GM19239 (cell line): ENCODE measurements around the gene APOBEC3A.
A peak's percentile ranks its signal among the peaks of the same experiment; 100 is the strongest.

ENCODE experiments used
- DNase-seq: peaks from one replicate; pipeline ENCODE4 v3.0.0; 2011; ENCODE audit warnings: low spot score; ENCODE audit not compliant: insufficient read length
- FAIRE-seq: peaks from 2 replicates; lab custom pipeline; 2011; peaks lifted over from hg19 to GRCh38; lab: Jason Lieb, UNC

The APOBEC3A gene

GRCh38 chr22:38957046-38957770 lies at the start of gene APOBEC3A:
Gene APOBEC3A (plus strand): TSS chr22:38957609. CDS start chr22:38957692, 83 bp downstream.
- FAIRE-seq (no peak), DNase-seq (no peak)

DNA sequence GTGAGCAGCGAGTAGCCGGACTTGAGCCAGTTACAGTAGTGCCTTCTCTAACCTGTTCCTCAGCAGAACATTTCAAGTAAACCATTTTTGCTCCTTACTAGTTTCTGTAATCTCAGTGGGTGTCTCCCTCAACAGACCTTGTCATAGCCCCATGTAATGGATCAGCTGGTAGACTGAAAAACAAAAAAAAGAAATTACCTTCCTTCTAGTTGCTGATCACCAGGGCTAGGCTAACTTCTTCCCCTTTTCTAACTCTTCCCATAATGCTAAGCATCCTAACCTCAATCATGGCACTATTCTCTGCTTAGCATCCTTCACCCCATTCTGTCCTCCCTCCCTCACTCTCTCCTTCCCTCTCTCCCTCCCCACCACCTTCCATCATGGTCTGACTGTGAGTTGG lies 49.6 kb upstream of the APOBEC3A start:
- DNase-seq: no peak
- FAIRE-seq: no peak

GRCh38 chr22:38911434-38911833 lies 46.0 kb upstream of the APOBEC3A start:
- no peak for DNase-seq
- FAIRE-seq: no peak

- FAIRE-seq (no peak), DNase-seq (no peak)
Measured at GRCh38 chr22:38919631-38920190, 37.7 kb upstream of the APOBEC3A start.

DNA sequence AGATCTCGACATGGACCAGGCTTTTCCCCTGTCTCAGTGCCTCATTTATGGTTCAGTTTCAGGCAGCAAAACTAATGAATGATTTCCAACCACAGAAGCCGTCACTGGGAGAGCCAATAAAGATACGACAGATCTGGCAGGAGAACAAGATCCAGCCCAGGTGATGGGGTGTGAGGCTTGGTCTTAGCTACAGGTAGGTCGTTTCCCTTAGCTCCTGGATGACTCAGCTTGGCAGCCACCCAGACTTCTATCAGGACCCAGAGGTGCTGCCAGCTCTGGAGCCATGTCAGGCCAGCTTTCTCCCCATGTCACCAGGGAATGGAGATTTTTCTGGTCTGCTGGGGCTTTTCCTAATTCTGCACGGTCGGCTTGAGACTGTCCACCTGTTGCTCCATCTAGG lies 36.3 kb upstream of the APOBEC3A start:
- DNase-seq: no peak
- no peak for FAIRE-seq

DNA sequence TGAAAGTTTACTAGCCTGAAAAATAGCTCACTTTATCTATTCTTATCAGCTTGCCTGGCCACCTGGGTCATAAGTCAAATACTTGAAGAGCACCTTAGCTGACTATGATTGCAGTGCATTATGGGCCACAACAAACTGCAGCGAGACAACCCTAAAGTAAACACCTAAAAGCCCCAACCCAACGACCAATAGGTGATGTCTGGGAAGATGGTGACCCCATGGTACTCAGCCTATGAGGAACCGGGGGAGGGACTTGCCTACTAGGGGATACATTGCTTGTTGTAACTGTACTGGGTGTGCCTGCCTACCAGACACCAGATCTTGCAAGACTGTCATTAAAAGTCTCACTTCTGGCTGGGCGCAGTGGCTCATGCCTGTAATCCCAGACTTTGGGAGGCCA lies 35.6 kb upstream of the APOBEC3A start:
- FAIRE-seq (no peak), DNase-seq (no peak)

GRCh38 chr22:38923463-38924346 lies 33.7 kb upstream of the APOBEC3A start:
- no peak for DNase-seq
- no peak for FAIRE-seq

DNA sequence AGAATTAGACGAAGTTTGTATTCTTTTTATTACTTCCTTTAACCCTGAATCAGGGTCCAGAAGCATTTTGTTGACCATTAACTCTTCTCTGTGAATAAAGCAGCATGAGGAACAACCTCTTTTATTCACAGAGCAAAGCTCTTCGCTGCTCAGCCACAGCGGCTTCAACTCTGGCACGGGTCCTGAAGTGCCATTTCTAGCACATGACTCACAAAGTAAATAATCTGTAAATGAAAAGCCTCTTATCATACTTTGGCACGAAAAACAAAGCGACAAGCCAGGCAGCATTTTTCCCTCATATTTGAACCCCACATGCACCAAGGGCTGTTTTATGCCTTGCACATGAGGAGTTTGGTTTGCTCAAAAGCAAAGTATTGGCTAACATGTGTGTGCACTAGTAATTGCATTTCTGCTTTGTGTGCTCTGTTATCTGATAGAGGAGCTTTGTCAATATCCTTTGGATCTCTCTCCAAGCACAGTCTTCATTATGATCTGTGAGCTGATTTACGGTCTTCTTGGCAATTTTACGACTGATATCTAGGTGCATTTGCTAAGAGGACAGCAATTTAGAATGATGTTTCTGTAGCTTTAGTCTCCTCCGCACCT lies 33.0 kb upstream of the APOBEC3A start:
- DNase-seq (no peak), FAIRE-seq (no peak)

DNA sequence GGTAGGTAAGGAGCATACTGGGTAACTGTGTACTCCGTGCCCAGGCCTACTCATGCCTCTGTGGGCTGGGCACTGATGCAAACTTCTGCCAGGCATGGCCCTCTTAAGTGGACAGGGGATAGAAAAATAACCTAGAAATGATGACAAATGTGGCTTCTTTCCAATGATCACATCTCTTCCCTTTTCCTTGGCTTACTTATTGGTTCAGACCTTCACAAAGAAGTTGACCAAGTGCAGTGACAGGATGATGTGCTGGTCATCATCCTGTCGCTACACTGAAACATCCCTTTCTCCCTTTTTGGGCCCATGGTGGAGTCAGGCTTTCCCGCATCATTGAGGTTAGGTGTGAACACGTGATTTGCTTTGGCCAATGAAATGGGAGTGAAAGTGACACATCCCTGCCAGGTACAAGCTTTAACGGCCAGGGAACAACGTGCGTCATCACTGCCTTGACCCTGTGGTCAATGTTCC lies 31.8 kb upstream of the APOBEC3A start:
- no peak for DNase-seq
- FAIRE-seq: no peak

DNA sequence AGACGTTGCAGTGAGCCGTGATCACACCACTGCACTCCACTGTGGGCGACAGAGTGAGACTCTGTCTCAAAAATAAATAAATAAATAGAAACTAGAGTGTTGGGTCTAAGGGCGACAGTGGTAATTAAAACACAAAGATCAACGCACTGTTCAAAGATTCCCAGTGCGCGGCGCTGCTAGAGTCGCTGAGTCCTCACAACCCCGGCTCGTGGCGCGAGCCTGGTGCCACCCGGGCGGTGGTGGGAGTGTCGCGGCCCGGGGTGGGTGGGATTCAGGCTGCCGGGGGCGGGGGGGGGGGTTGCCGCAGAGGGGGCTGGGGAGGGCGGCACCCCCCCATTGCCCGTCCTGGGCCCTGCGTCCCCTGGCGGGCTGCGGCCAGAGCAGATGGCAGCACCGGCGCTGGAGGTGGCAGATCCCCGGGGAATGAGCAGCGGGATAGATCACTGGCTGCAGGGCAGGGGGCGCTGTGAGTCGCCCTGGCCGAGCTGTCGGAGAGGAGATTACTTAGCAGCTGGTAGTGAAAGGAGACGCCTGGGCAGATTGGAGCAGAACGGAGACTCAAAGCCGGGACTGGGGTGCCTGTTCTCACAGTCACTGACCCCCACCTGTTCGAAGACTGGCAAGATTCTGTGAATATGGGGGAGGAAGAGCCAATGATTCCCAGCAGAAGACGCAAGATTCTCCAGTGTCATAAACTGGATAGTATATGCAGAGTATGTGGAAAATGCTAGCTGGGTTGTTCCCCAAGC lies 30.2 kb upstream of the APOBEC3A start:
- FAIRE-seq: peak; percentile 39

GRCh38 chr22:38930512-38930911 lies 26.9 kb upstream of the APOBEC3A start:
- peak; percentile 47 for FAIRE-seq
- DNase-seq: no peak

More for the DNA sequence above, 30.2 kb upstream of the APOBEC3A start:
- peak; percentile 29 for DNase-seq

DNA sequence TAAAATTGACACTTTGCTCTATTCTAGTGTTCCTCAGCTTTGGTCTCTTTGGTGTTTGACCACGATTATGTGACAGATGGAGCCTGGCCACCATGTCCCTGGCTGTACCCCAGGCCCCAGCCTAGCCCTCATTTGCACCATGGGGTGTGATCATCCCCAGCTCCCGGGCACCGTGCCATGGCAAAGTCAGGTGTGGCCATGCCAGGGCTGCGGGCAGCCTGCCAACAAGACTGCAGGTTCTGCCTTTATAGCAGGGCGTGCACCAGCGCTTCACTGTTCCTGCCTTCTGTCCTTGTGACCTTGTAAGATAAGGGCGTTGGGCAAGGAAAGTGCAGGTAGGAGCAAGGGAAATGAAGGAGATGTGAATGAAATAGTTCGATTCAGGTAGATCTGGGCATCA lies 22.4 kb upstream of the APOBEC3A start:
- DNase-seq (no peak), FAIRE-seq (no peak)

DNA sequence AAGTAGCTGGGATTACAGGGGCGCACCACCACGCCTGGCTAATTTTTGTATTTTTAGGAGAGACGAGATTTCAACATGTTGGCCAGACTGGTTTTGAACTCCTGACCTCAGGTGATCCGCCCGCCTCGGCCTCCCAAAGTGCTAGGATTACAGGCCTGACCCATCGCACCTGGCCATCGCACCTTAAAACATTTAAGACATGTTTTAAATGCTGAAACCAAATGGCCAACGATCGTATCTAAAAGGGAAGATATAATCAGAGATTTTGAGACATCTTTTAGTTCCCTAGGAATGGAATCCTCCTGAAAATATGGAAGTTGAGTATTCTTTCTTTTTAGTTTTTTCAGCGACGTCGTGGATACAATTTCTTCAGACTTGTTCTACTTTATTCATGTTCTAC lies 21.8 kb upstream of the APOBEC3A start:
- no peak for DNase-seq
- FAIRE-seq: no peak

DNA sequence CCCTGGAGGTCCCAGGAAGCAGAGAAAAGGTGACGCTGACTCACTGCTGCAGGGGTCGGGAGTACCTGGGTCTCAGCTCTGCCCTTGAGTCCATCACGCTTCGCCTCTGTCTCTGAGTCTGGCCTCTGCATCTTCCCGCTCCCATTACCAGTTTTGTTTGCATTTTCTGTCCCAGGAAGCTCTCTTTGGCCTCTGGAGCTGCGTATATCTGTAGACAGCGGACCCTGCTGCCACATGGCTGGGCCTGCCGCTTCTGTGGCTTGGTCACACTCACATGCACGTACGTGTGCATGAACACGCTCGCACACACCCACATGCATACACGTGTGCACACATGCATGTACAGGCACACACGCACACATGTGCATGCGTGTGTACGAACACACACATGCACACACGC lies 20.8 kb upstream of the APOBEC3A start:
- DNase-seq: no peak
- FAIRE-seq: no peak

GRCh38 chr22:38937036-38937435 lies 20.4 kb upstream of the APOBEC3A start:
- no peak for FAIRE-seq

DNA sequence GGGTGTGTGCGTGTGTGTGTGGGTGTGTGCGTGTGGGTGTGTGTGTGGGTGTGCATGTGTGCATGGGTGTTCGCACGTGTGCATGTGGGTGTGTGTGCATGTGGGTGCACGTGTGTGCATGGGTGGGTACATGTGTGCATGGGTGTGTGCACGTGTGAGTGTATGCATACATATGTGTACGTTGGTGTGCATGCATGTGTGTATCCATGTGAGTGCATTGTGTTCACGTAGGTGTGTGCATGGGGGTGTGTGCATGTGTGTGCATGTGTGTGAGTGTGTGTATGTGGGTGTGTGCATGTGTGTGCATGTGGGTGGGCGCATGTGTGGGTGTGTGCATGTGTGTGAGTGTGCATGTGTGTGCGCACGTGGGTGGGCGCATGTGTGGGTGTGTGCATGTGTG lies 19.9 kb upstream of the APOBEC3A start:
- FAIRE-seq (no peak), DNase-seq (no peak)

More at GRCh38 chr22:38937036-38937435, 20.4 kb upstream of the APOBEC3A start:
- no peak for DNase-seq

DNA sequence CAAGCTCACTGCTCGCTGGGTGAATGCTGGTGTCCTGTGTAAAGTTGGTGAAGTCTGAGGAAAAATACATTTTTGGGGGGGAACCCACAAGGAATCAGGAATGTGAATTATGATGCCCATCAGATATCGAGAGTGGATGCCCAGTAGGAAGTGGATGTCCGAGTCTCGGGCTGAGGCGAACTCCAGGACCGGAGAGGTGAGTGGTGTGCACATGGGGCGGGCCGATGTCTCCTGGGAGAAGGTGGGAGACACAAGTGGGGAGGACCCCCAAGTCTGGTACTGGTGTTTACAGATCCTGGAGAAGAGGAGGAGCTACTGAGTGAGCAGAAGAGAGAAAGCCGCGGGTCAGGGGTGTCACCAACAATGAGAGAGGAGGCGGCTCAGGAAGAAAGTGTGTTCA lies 19.2 kb upstream of the APOBEC3A start:
- DNase-seq (no peak), FAIRE-seq (no peak)

DNA sequence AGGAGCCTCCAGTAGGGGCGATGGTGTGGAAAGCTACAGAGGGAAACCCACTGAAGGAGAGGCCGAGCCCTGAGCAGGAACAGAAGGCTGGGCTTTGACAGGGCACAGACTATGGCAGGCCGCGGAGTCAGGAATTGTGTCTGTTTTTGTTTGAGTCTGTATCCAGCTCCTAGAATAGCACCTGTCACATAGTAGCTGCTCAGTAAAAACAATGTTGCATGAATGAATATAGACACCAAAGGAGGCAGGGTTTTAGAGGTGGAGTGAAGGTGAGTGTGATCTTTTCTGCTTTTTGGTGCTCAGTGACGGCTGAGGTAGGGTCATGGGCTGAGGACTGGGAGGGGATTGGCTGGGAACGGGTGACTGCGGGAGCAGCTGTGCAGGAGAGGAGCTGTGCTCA lies 18.5 kb upstream of the APOBEC3A start:
- no peak for FAIRE-seq

DNA sequence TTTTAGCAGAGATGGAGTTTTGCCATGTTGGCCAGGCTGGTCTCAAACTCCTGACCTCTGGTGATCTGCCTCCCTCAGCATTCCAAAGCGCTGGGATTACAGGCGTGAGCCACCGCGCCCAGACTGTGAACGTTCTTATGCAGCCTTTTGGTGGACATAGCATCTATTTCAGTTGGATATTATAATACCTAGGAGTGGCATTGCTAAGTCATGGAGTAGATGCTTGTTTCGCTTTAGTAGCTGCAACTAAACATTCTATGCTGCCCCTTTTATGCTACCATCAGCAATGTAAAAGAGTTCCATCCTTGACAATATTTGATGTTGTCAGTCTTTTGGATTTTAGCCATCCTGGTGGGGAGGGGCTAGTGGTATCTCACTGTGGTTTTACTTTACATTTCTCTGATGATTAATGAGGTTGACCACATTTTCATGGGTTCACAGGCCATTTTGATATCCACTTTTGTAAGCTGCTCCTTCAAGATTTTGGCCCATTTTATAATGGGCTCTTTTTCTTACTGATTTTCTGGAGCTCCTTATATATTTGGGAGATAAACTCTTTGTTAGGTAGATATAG lies 16.5 kb upstream of the APOBEC3A start:
- FAIRE-seq (no peak), DNase-seq (no peak)

More for the DNA sequence above, 18.5 kb upstream of the APOBEC3A start:
- no peak for DNase-seq
